ENCODE data around the gene FGF14. TPM values are rescaled to one million over a fixed set of nuclear protein-coding genes. Genes with fewer than 3 reads are reported as not detected.

The FGF14 gene
- total RNA-seq, 1 experiment from 2014 or later, result not detected

DNA sequence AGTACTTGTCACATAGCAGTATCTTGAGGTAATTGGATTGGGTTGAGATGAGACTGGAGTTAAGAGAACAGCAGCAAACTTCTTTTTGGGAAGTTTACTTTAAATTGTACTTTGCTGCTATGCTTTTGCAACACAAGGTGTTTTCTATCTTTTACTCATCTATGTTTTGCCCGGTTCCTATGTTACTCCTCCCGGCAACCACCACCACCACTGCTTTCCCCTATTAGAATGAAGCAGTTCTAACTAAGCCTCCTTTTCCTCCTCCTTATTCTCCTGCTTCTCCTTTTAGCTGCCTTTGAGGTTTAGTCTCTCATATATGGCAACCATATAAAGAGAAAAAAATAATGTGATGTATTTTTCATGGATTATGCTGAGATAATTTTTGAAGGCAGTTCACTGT lies 715.8 kb downstream of the FGF14 start:
- H3K9me3 ChIP-seq (ENCODE audit: low read length), result no peaks in the 10 kb centered on the region
- ATAC-seq, result no peak

DNA sequence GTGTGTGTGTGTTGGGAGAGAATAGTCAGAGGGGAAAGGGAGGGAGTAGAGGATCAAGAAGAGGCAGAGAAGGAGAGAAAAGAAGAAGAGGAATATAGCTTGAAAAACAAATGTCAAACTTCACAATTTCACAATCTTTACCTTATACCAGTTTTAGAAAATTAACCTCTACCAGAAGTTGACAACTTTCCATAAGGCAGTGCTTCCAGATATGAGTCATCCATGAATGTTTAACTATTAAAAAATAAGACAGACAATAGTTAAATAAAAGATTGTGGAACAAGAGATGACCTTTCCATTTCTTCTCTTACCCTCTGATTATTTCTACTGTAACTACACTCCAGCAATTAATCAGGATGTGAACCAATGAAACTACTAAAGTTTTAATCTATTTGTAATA lies 720.0 kb downstream of the FGF14 start:
- TF ChIP-seq CTCF (conservative IDR thresholded peaks at IDR 0.05; ENCODE audit: low read depth, low read length) (no peak), EZH2phosphoT487 (IDR thresholded peaks at IDR 0.05; ENCODE audit: borderline replicate concordance, low read length) (no peak), EZH2 (IDR thresholded peaks at IDR 0.05; ENCODE audit: low read length, unreplicated experiment) (no peak)
- intact Hi-C loops (cut with micrococcal nuclease), result loop anchor here (5.0 kb wide), 1 partner anchor 55 kb away; no protein-coding TSS in a partner anchor
- H3F3A ChIP-seq (ENCODE audit: low read length, unreplicated experiment), result no peaks in the 10 kb centered on the region
- no peaks in the 10 kb centered on the region for H3K9me3 ChIP-seq (ENCODE audit: low read length)
- no peak overlapping the region for H3K4me3 ChIP-seq (ENCODE audit: low read length)
- DNase-seq (peak; percentile 53), ATAC-seq (peak; percentile 64)
- H4K20me1 ChIP-seq (ENCODE audit: low read length), result no peaks in the 10 kb centered on the region
- CTCF ChIA-PET, result interaction anchor here (0.6 kb wide), 1 partner anchor 39 kb away, joined by 3 read pairs; no protein-coding TSS in a partner anchor
- no peak overlapping the region for H2AFZ ChIP-seq (ENCODE audit: low read length)
- POLR2A ChIA-PET (ENCODE audit: unreplicated experiment), result no interaction called here
- peak overlapping the region; percentile 39 for H3K4me2 ChIP-seq (ENCODE audit: low read length)
- no TSS peak for BruUV-seq (replicated peaks)
- H3K4me1 ChIP-seq (ENCODE audit: insufficient read depth, low read length), result peaks cover 22% of the 10 kb centered on the region
- H3K79me2 ChIP-seq (ENCODE audit: low read length), result peaks cover 10% of the 10 kb centered on the region; the same call in 1 of the 2 replicates
- no peaks in the 10 kb centered on the region for H3K36me3 ChIP-seq (ENCODE audit: low read depth, low read length)
- no peaks in the 10 kb centered on the region for H3K27me3 ChIP-seq (ENCODE audit: low read length)
- no peak overlapping the region for H3K9ac ChIP-seq (ENCODE audit: low read length)
- no peaks in the 10 kb centered on the region for H3K9me2 ChIP-seq (replicated peaks; ENCODE audit: low read length)
- no peak overlapping the region for H3K27ac ChIP-seq (ENCODE audit: low read length)

More for the DNA sequence above, 715.8 kb downstream of the FGF14 start:
- intact Hi-C loops (cut with micrococcal nuclease), result no loop called here
- no peak for TF ChIP-seq EZH2 (IDR thresholded peaks at IDR 0.05; ENCODE audit: low read length, unreplicated experiment)
- H3K4me2 ChIP-seq (ENCODE audit: low read length), result no peak overlapping the region
- no peaks in the 10 kb centered on the region for H3K36me3 ChIP-seq (ENCODE audit: low read depth, low read length)
- H4K20me1 ChIP-seq (ENCODE audit: low read length), result no peaks in the 10 kb centered on the region
- no peaks in the 10 kb centered on the region for H3F3A ChIP-seq (ENCODE audit: low read length, unreplicated experiment)
- no peak overlapping the region for H2AFZ ChIP-seq (ENCODE audit: low read length)
- peaks cover 10% of the 10 kb centered on the region; the same call in 1 of the 2 replicates for H3K79me2 ChIP-seq (ENCODE audit: low read length)
- DNase-seq, result no peak
- H3K9me2 ChIP-seq (replicated peaks; ENCODE audit: low read length), result no peaks in the 10 kb centered on the region
- no peak overlapping the region for H3K9ac ChIP-seq (ENCODE audit: low read length)
- no peak overlapping the region for H3K27ac ChIP-seq (ENCODE audit: low read length)
- no TSS peak for BruUV-seq (replicated peaks)
- no peak overlapping the region for H3K4me3 ChIP-seq (ENCODE audit: low read length)
- peaks cover 22% of the 10 kb centered on the region for H3K4me1 ChIP-seq (ENCODE audit: insufficient read depth, low read length)
- no peaks in the 10 kb centered on the region for H3K27me3 ChIP-seq (ENCODE audit: low read length)
- CTCF ChIA-PET, result no interaction called here
- POLR2A ChIA-PET (ENCODE audit: unreplicated experiment), result no interaction called here

DNA sequence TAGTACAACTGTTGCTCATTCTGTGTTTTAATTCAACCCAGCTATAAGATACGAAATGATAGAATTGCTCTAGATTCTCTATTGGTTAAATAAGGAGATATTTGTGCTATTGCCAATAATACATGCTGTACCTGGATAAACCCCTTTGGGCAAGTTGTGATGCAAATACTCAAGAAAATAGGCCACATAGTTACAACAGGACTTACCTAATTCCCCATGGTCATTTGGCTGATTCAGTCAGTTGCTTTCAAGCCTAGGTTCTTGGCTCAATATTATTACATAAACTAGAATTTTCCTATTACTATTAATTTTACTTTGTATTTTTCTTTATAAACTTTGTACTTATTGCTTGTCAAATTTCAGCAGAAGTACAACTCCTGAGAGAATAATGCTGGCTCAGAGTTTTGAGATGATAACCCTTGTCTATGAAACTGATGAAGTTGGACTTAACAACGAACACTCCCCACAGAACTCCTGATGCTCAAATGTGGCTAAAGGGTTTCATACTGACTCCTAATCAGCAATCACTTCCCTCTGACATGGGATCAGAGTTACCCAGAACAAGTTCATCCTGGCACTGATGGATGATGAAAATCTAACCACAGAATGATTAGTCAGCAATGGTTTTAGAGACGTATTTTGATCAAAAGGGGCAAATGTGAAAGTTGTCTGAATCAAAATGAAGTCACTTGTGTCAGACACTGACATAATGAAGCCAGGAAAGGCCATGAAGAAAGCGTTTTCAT lies 728.3 kb downstream of the FGF14 start:
- Histone ChIP-seq H3K9me3 (ENCODE audit: low read length) (no peaks in the 10 kb centered on the region), H2AFZ (ENCODE audit: low read length) (no peak overlapping the region), H3K9ac (ENCODE audit: low read length) (no peak overlapping the region), H3K4me1 (ENCODE audit: insufficient read depth, low read length) (no peaks in the 10 kb centered on the region), H3K9me2 (replicated peaks; ENCODE audit: low read length) (no peaks in the 10 kb centered on the region), H3K27ac (ENCODE audit: low read length) (no peak overlapping the region), H3K4me3 (ENCODE audit: low read length) (no peak overlapping the region), H3F3A (ENCODE audit: low read length, unreplicated experiment) (no peaks in the 10 kb centered on the region), H3K36me3 (ENCODE audit: low read depth, low read length) (no peaks in the 10 kb centered on the region), H3K79me2 (ENCODE audit: low read length) (no peaks in the 10 kb centered on the region), H4K20me1 (ENCODE audit: low read length) (no peaks in the 10 kb centered on the region), H3K27me3 (ENCODE audit: low read length) (no peaks in the 10 kb centered on the region), H3K4me2 (ENCODE audit: low read length) (no peak overlapping the region)
- DNase-seq (peak; percentile 8), ATAC-seq (no peak)
- BruUV-seq (replicated peaks), result no TSS peak
- no peak for TF ChIP-seq EZH2 (IDR thresholded peaks at IDR 0.05; ENCODE audit: low read length, unreplicated experiment)
- no peak for TF ChIP-seq CTCF (conservative IDR thresholded peaks at IDR 0.05; ENCODE audit: low read depth, low read length)
- no peak for TF ChIP-seq EZH2phosphoT487 (IDR thresholded peaks at IDR 0.05; ENCODE audit: borderline replicate concordance, low read length)
- intact Hi-C loops (cut with micrococcal nuclease), result no loop called here
- CTCF ChIA-PET, result no interaction called here
- POLR2A ChIA-PET (ENCODE audit: unreplicated experiment), result no interaction called here

Data from PC-3 (cell line).